HG02642 (cell line): Measurements from ENCODE around the gene GLMP.

ENCODE experiments used
- ATAC-seq: cut with Tn5 transposase; IDR thresholded peaks from one replicate; pipeline ENCODE4 v1.9.1; 2021; ENCODE audit warnings: mild to moderate bottlenecking; ENCODE audit not compliant: unreplicated experiment, poor library complexity

The GLMP gene

GRCh38 chr1:156258859-156259258 is 36.6 kb downstream of the GLMP start:
- no peak for ATAC-seq

DNA sequence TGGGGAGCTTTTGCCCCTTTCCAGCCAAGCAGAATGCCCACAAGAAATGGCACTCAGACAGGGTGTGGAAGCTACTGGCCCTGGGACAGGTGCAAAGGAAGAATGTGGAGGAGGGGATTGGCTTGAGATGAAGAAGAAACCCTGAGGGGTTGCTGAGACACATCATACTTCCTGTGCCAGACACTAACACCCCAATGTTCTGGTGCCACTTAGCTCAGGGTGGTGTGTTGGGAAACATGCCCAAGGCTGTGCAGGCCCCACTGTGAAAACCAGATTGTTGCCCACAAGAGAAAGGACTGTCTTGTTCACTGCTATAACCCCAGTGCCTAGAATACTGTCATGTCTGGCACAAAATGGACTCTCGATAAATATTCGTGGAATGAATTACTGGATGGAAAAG is 37.8 kb downstream of the GLMP start:
- ATAC-seq: no peak

- ATAC-seq: no peak
Observed at GRCh38 chr1:156253634-156254033, 41.8 kb downstream of the GLMP start.

DNA sequence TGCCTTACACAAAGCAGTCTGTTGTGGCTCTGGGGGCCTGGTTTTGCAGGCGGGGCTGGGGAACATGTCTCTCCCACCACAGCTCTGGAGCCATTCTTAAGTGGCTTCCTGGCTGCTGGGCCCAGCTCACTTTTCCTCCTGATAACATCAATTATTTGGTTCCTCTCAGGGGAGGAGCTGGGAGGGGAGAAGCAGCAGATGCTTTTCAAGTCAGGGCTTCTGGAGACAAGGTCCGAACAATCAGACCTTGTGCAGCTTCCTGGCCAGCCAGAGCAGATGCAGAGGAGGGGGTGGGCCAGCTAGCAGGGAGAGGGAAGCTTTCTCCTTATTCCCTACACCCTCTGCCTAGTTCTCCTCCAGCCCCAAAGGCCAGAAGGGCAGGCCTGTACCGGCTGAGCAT is 44.0 kb downstream of the GLMP start:
- no peak for ATAC-seq

GRCh38 chr1:156249593-156249992 is 45.9 kb downstream of the GLMP start:
- ATAC-seq: no peak

DNA sequence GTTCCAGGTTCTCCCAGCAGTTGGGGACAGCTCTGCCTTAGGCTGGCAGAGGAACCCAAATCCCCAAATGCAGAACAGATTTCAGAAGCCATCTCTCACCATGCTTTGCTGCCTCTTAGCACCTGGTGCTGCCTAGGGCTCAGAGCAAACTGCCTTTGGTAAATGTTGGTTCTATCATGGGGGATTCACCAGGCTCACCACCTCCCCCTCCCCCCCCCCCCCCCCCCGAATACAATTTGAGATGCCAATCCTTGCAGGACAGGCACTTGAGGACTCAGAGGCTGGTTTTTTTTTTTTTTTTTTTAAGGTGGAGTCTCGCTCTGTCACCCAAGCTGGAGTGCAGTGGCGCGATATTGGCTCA is 47.2 kb downstream of the GLMP start:
- no peak for ATAC-seq

- no peak for ATAC-seq
Observed at GRCh38 chr1:156247460-156248322, 47.8 kb downstream of the GLMP start, which contains the start of gene PAQR6. TSS of gene PAQR6 (minus strand) at chr1:156248056. CDS start at chr1:156246731, 1,325 bp downstream.

DNA sequence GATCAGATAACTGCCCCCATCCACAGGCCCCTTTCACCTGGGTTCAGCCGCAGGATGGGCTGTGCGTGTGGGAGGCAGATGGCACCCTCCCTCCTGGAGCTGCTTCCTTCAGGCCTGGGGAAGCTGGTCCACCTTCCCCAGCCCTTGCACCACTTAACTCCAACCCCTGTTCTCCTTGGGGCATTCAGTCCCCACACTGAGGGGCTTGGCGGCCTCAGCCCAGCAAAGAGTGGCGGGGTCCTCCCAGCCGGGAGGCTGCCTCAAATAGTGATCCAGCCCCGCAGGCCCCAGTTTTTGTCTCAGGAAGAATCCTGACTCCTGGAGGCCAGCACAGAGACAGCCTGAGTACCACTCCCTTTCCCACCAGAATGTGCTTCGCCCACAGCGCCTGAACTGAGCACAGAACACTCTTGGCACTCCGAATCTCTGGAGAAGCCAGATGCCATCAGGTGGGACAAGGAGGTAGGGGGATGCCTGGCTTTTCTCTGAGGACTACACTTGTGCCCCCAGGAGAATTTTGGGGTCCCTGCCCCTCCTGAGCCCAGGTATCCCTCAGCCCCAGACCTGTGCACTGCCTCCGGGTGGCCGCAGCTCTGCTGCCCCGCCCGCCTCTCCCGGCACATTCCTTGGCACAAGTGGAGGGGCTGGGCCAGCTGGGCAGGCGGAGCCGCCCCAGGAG is 48.6 kb downstream of the GLMP start:
- ATAC-seq: no peak

- no peak for ATAC-seq
Observed at GRCh38 chr1:156246241-156246780, 49.2 kb downstream of the GLMP start.

- no peak for ATAC-seq
Observed at GRCh38 chr1:156245451-156246232, 49.8 kb downstream of the GLMP start.

DNA sequence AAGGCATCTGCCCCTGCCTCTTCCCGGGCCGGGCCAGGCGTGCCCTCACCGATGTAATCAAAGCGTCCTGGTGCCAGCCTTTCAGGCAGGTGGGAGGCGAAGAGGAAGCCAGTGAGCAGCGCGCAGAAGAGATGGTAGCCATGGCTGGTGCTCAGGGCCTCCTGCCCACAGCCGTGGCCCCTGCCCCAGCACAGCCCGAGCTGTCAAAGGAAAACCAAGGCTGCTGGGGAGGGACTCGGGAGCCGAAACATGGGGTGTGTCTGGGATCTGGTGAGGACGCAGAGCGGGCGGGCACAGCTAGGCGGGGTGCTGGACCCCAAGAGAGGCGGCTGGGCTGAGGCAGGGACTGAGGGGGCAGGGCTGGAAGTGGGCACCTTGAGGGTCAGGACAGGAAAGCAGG is 50.8 kb downstream of the GLMP start:
- no peak for ATAC-seq

DNA sequence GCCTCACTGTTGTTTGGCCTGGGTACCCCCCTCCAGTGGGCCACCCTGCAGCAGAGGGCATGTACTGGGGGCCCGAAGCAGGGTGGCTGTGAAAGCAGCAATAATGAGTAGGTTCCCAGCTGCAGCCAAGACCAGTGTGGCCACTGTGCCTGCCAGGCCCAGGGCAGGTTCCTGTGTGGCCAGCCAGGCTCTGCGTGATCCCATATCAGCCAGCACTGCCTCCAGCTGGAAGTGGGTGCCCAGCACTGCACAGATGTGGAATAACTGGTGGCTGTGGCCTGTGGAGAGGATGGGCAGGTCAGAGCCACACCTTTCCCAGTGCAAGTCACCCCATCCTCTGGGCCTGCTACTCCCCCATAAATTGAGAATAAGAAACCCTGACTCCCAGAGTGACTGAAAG is 51.4 kb downstream of the GLMP start:
- ATAC-seq: no peak

GRCh38 chr1:156242738-156243137 is 52.7 kb downstream of the GLMP start:
- no peak for ATAC-seq
